Measurements from ENCODE around the gene NLGN1.

The NLGN1 gene

GRCh38 chr3:174060431-174060830, 662.9 kb downstream of the NLGN1 start:
- H3K36me3 ChIP-seq (ENCODE audit: control insufficient read depth, insufficient read depth, low read length), result no peaks in the 10 kb centered on the region
- H3K9ac ChIP-seq (ENCODE audit: low read depth, low read length), result no peak overlapping the region
- peaks cover 5% of the 10 kb centered on the region; the same call in 1 of the 2 replicates for H3K9me3 ChIP-seq (ENCODE audit: control insufficient read depth, insufficient read depth, low read length)
- no peaks in the 10 kb centered on the region for H3K27me3 ChIP-seq (ENCODE audit: control insufficient read depth, insufficient read depth, low read length)
- no peak overlapping the region for H3K27ac ChIP-seq (ENCODE audit: low read depth, low read length)
- no peaks in the 10 kb centered on the region for H3K4me1 ChIP-seq (ENCODE audit: control insufficient read depth, insufficient read depth, low read length)
- no peak overlapping the region for H3K4me3 ChIP-seq (ENCODE audit: low read depth, low read length)

GRCh38 chr3:174061162-174061561, 663.6 kb downstream of the NLGN1 start:
- Histone ChIP-seq H3K4me1 (ENCODE audit: control insufficient read depth, insufficient read depth, low read length) (no peaks in the 10 kb centered on the region), H3K27me3 (ENCODE audit: control insufficient read depth, insufficient read depth, low read length) (no peaks in the 10 kb centered on the region), H3K27ac (ENCODE audit: low read depth, low read length) (no peak overlapping the region), H3K4me3 (ENCODE audit: low read depth, low read length) (no peak overlapping the region), H3K9ac (ENCODE audit: low read depth, low read length) (no peak overlapping the region), H3K36me3 (ENCODE audit: control insufficient read depth, insufficient read depth, low read length) (no peaks in the 10 kb centered on the region), H3K9me3 (ENCODE audit: control insufficient read depth, insufficient read depth, low read length) (peaks cover 5% of the 10 kb centered on the region; the same call in 1 of the 2 replicates)

GRCh38 chr3:174061731-174062130, 664.2 kb downstream of the NLGN1 start:
- no peaks in the 10 kb centered on the region for H3K27me3 ChIP-seq (ENCODE audit: control insufficient read depth, insufficient read depth, low read length)
- no peak overlapping the region for H3K27ac ChIP-seq (ENCODE audit: low read depth, low read length)
- H3K9ac ChIP-seq (ENCODE audit: low read depth, low read length), result no peak overlapping the region
- no peaks in the 10 kb centered on the region for H3K36me3 ChIP-seq (ENCODE audit: control insufficient read depth, insufficient read depth, low read length)
- no peak overlapping the region for H3K4me3 ChIP-seq (ENCODE audit: low read depth, low read length)
- peaks cover 5% of the 10 kb centered on the region; the same call in 1 of the 2 replicates for H3K9me3 ChIP-seq (ENCODE audit: control insufficient read depth, insufficient read depth, low read length)
- no peaks in the 10 kb centered on the region for H3K4me1 ChIP-seq (ENCODE audit: control insufficient read depth, insufficient read depth, low read length)

GRCh38 chr3:174062923-174063322, 665.4 kb downstream of the NLGN1 start:
- Histone ChIP-seq H3K36me3 (ENCODE audit: control insufficient read depth, insufficient read depth, low read length) (no peaks in the 10 kb centered on the region), H3K9ac (ENCODE audit: low read depth, low read length) (no peak overlapping the region), H3K4me3 (ENCODE audit: low read depth, low read length) (no peak overlapping the region), H3K27ac (ENCODE audit: low read depth, low read length) (no peak overlapping the region), H3K4me1 (ENCODE audit: control insufficient read depth, insufficient read depth, low read length) (peaks cover 2% of the 10 kb centered on the region; the same call in 1 of the 2 replicates), H3K27me3 (ENCODE audit: control insufficient read depth, insufficient read depth, low read length) (no peaks in the 10 kb centered on the region), H3K9me3 (ENCODE audit: control insufficient read depth, insufficient read depth, low read length) (peaks cover 5% of the 10 kb centered on the region; the same call in 1 of the 2 replicates)

- H3K4me3 ChIP-seq (ENCODE audit: low read depth, low read length), result no peak overlapping the region
- H3K36me3 ChIP-seq (ENCODE audit: control insufficient read depth, insufficient read depth, low read length), result no peaks in the 10 kb centered on the region
- peaks cover 6% of the 10 kb centered on the region; the same call in 1 of the 2 replicates for H3K4me1 ChIP-seq (ENCODE audit: control insufficient read depth, insufficient read depth, low read length)
- H3K9ac ChIP-seq (ENCODE audit: low read depth, low read length), result no peak overlapping the region
- no peaks in the 10 kb centered on the region for H3K27me3 ChIP-seq (ENCODE audit: control insufficient read depth, insufficient read depth, low read length)
- H3K27ac ChIP-seq (ENCODE audit: low read depth, low read length), result no peak overlapping the region
- H3K9me3 ChIP-seq (ENCODE audit: control insufficient read depth, insufficient read depth, low read length), result peaks cover 1% of the 10 kb centered on the region; the same call in 1 of the 2 replicates
Measured at GRCh38 chr3:174068035-174068434, 670.5 kb downstream of the NLGN1 start.

GRCh38 chr3:174072675-174073074, 675.1 kb downstream of the NLGN1 start:
- H3K27me3 ChIP-seq (ENCODE audit: control insufficient read depth, insufficient read depth, low read length), result no peaks in the 10 kb centered on the region
- peaks cover 6% of the 10 kb centered on the region; the same call in 1 of the 2 replicates for H3K4me1 ChIP-seq (ENCODE audit: control insufficient read depth, insufficient read depth, low read length)
- H3K9me3 ChIP-seq (ENCODE audit: control insufficient read depth, insufficient read depth, low read length), result no peaks in the 10 kb centered on the region
- no peak overlapping the region for H3K27ac ChIP-seq (ENCODE audit: low read depth, low read length)
- H3K36me3 ChIP-seq (ENCODE audit: control insufficient read depth, insufficient read depth, low read length), result no peaks in the 10 kb centered on the region
- H3K9ac ChIP-seq (ENCODE audit: low read depth, low read length), result no peak overlapping the region
- H3K4me3 ChIP-seq (ENCODE audit: low read depth, low read length), result no peak overlapping the region

- no peaks in the 10 kb centered on the region for H3K27me3 ChIP-seq (ENCODE audit: control insufficient read depth, insufficient read depth, low read length)
- H3K9me3 ChIP-seq (ENCODE audit: control insufficient read depth, insufficient read depth, low read length), result no peaks in the 10 kb centered on the region
- no peak overlapping the region for H3K27ac ChIP-seq (ENCODE audit: low read depth, low read length)
- H3K36me3 ChIP-seq (ENCODE audit: control insufficient read depth, insufficient read depth, low read length), result no peaks in the 10 kb centered on the region
- H3K9ac ChIP-seq (ENCODE audit: low read depth, low read length), result no peak overlapping the region
- no peaks in the 10 kb centered on the region for H3K4me1 ChIP-seq (ENCODE audit: control insufficient read depth, insufficient read depth, low read length)
- H3K4me3 ChIP-seq (ENCODE audit: low read depth, low read length), result no peak overlapping the region
Measured at GRCh38 chr3:174083706-174084105, 686.2 kb downstream of the NLGN1 start.

GRCh38 chr3:174089592-174089991, 692.0 kb downstream of the NLGN1 start:
- H3K36me3 ChIP-seq (ENCODE audit: control insufficient read depth, insufficient read depth, low read length), result no peaks in the 10 kb centered on the region
- no peak overlapping the region for H3K4me3 ChIP-seq (ENCODE audit: low read depth, low read length)
- H3K4me1 ChIP-seq (ENCODE audit: control insufficient read depth, insufficient read depth, low read length), result peaks cover 6% of the 10 kb centered on the region
- H3K9me3 ChIP-seq (ENCODE audit: control insufficient read depth, insufficient read depth, low read length), result no peaks in the 10 kb centered on the region
- no peak overlapping the region for H3K9ac ChIP-seq (ENCODE audit: low read depth, low read length)
- H3K27me3 ChIP-seq (ENCODE audit: control insufficient read depth, insufficient read depth, low read length), result no peaks in the 10 kb centered on the region
- H3K27ac ChIP-seq (ENCODE audit: low read depth, low read length), result no peak overlapping the region

- H3K4me3 ChIP-seq (ENCODE audit: low read depth, low read length), result no peak overlapping the region
- no peaks in the 10 kb centered on the region for H3K36me3 ChIP-seq (ENCODE audit: control insufficient read depth, insufficient read depth, low read length)
- no peaks in the 10 kb centered on the region for H3K9me3 ChIP-seq (ENCODE audit: control insufficient read depth, insufficient read depth, low read length)
- H3K27me3 ChIP-seq (ENCODE audit: control insufficient read depth, insufficient read depth, low read length), result no peaks in the 10 kb centered on the region
- peaks cover 10% of the 10 kb centered on the region for H3K4me1 ChIP-seq (ENCODE audit: control insufficient read depth, insufficient read depth, low read length)
- no peak overlapping the region for H3K27ac ChIP-seq (ENCODE audit: low read depth, low read length)
- no peak overlapping the region for H3K9ac ChIP-seq (ENCODE audit: low read depth, low read length)
Measured at GRCh38 chr3:174094669-174095068, 697.1 kb downstream of the NLGN1 start.

- H3K9me3 ChIP-seq (ENCODE audit: control insufficient read depth, insufficient read depth, low read length), result no peaks in the 10 kb centered on the region
- peaks cover 27% of the 10 kb centered on the region for H3K4me1 ChIP-seq (ENCODE audit: control insufficient read depth, insufficient read depth, low read length)
- no peaks in the 10 kb centered on the region for H3K36me3 ChIP-seq (ENCODE audit: control insufficient read depth, insufficient read depth, low read length)
- H3K27ac ChIP-seq (ENCODE audit: low read depth, low read length), result no peak overlapping the region
- H3K4me3 ChIP-seq (ENCODE audit: low read depth, low read length), result no peak overlapping the region
- H3K27me3 ChIP-seq (ENCODE audit: control insufficient read depth, insufficient read depth, low read length), result no peaks in the 10 kb centered on the region
- H3K9ac ChIP-seq (ENCODE audit: low read depth, low read length), result no peak overlapping the region
Measured at GRCh38 chr3:174097686-174098085, 700.1 kb downstream of the NLGN1 start.

GRCh38 chr3:174098746-174099145, 701.2 kb downstream of the NLGN1 start:
- H3K4me3 ChIP-seq (ENCODE audit: low read depth, low read length), result no peak overlapping the region
- no peaks in the 10 kb centered on the region for H3K9me3 ChIP-seq (ENCODE audit: control insufficient read depth, insufficient read depth, low read length)
- H3K36me3 ChIP-seq (ENCODE audit: control insufficient read depth, insufficient read depth, low read length), result no peaks in the 10 kb centered on the region

GRCh38 chr3:174099724-174100123, 702.2 kb downstream of the NLGN1 start:
- no peaks in the 10 kb centered on the region for H3K36me3 ChIP-seq (ENCODE audit: control insufficient read depth, insufficient read depth, low read length)
- no peak overlapping the region for H3K4me3 ChIP-seq (ENCODE audit: low read depth, low read length)

More at GRCh38 chr3:174098746-174099145, 701.2 kb downstream of the NLGN1 start:
- H3K27ac ChIP-seq (ENCODE audit: low read depth, low read length), result no peak overlapping the region
- peaks cover 32% of the 10 kb centered on the region for H3K4me1 ChIP-seq (ENCODE audit: control insufficient read depth, insufficient read depth, low read length)
- H3K27me3 ChIP-seq (ENCODE audit: control insufficient read depth, insufficient read depth, low read length), result no peaks in the 10 kb centered on the region
- H3K9ac ChIP-seq (ENCODE audit: low read depth, low read length), result no peak overlapping the region

More at GRCh38 chr3:174099724-174100123, 702.2 kb downstream of the NLGN1 start:
- no peak overlapping the region for H3K9ac ChIP-seq (ENCODE audit: low read depth, low read length)
- no peaks in the 10 kb centered on the region for H3K27me3 ChIP-seq (ENCODE audit: control insufficient read depth, insufficient read depth, low read length)
- H3K4me1 ChIP-seq (ENCODE audit: control insufficient read depth, insufficient read depth, low read length), result peaks cover 25% of the 10 kb centered on the region
- H3K9me3 ChIP-seq (ENCODE audit: control insufficient read depth, insufficient read depth, low read length), result no peaks in the 10 kb centered on the region
- H3K27ac ChIP-seq (ENCODE audit: low read depth, low read length), result no peak overlapping the region
